Measurements from ENCODE around the gene TOPBP1. TPM values are rescaled to one million over a fixed set of nuclear protein-coding genes. Genes with fewer than 3 reads are reported as not detected.

TOPBP1 gene
- total and polyA plus RNA-seq, 2 experiments from 2014 or later: 15.8 to 42.2 TPM

DNA sequence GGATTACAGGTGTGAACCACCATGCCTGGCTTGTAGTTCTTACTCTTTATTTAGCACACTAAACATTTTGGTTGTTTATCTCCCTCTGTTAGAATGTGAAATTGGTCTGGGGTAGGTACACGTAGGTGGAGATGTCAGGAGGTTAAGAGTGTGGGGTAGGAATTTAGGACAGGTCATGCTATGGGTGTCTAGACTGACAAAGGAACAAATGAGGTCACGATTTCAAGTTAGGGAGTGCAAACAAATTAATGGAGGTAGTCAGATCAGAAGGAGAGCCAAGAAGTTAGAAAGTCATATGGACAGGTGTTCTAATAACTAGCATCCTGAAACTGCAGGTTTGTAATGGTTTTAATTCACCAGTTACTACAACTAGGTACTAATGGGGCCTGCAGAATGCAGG, 68.5 kb downstream of the TOPBP1 start:
- no peak overlapping the region for H3K4me2 ChIP-seq
- no peak overlapping the region for H2AFZ ChIP-seq
- H4K20me1 ChIP-seq (replicated peaks; ENCODE audit: insufficient read depth): peaks cover 8% of the 10 kb centered on the region
- H3K27ac ChIP-seq (ENCODE audit: low read depth): peak overlapping the region; percentile 71
- no peaks in the 10 kb centered on the region for H3K27me3 ChIP-seq (ENCODE audit: insufficient read depth)
- H3K4me1 ChIP-seq (ENCODE audit: insufficient read depth): no peaks in the 10 kb centered on the region
- no peaks in the 10 kb centered on the region for H3K9me2 ChIP-seq (ENCODE audit: insufficient read depth)
- Mint-ChIP-seq H3K27ac (no peak overlapping the region), H3K4me1 (no peaks in the 10 kb centered on the region), H3K36me3 (ENCODE audit: low read depth) (peaks cover 16% of the 10 kb centered on the region; the same call in 2 of the 3 replicates), H3K4me3 (no peak overlapping the region), H3K9me3 (no peaks in the 10 kb centered on the region), H3K27me3 (ENCODE audit: insufficient read depth, low read depth, poor library complexity) (peaks cover 4% of the 10 kb centered on the region)
- no peak overlapping the region for H3K4me3 ChIP-seq
- no peaks in the 10 kb centered on the region for H3K79me2 ChIP-seq (replicated peaks; ENCODE audit: insufficient read depth)
- H3K36me3 ChIP-seq (ENCODE audit: insufficient read depth): peaks cover 11% of the 10 kb centered on the region
- no peak for TF ChIP-seq EZH2phosphoT487 (IDR thresholded peaks at IDR 0.05; ENCODE audit: unreplicated experiment)
- TF ChIP-seq CREB1 (CRISPR knock-in tag; IDR thresholded peaks at IDR 0.05; ENCODE audit: low read depth): no peak
- no peak for TF ChIP-seq REST (IDR thresholded peaks at IDR 0.05; ENCODE audit: unreplicated experiment)
- no peak for TF ChIP-seq STAT1 (IDR thresholded peaks at IDR 0.05; ENCODE audit: unreplicated experiment)
- no peak for TF ChIP-seq JUNB (IDR thresholded peaks at IDR 0.05; ENCODE audit: unreplicated experiment)
- TF ChIP-seq EZH2 (IDR thresholded peaks at IDR 0.05; ENCODE audit: low read depth, unreplicated experiment): no peak
- TF ChIP-seq ZNF331 (CRISPR knock-in tag; IDR thresholded peaks at IDR 0.05; ENCODE audit: low read depth): no peak
- no peak for TF ChIP-seq NANOG (IDR thresholded peaks at IDR 0.05; ENCODE audit: borderline replicate concordance)
- ATAC-seq: no peak
- no peaks in the 10 kb centered on the region for H3F3A ChIP-seq (replicated peaks; ENCODE audit: low read depth)
- no peak for DNase-seq (ENCODE audit: low spot score)

- H3K27ac ChIP-seq (ENCODE audit: low read depth): peak overlapping the region; percentile 71
- Mint-ChIP-seq H3K27ac (no peak overlapping the region), H3K4me1 (no peaks in the 10 kb centered on the region), H3K36me3 (ENCODE audit: low read depth) (peaks cover 20% of the 10 kb centered on the region; the same call in 2 of the 3 replicates), H3K9me3 (no peaks in the 10 kb centered on the region), H3K27me3 (ENCODE audit: insufficient read depth, low read depth, poor library complexity) (peaks cover 3% of the 10 kb centered on the region), H3K4me3 (no peak overlapping the region)
- H3K4me3 ChIP-seq: no peak overlapping the region
- no peaks in the 10 kb centered on the region for H3K4me1 ChIP-seq (ENCODE audit: insufficient read depth)
- no peak for ATAC-seq
- H3K4me2 ChIP-seq: no peak overlapping the region
- no peaks in the 10 kb centered on the region for H3K27me3 ChIP-seq (ENCODE audit: insufficient read depth)
- H3K36me3 ChIP-seq (ENCODE audit: insufficient read depth): peaks cover 15% of the 10 kb centered on the region
- peaks cover 8% of the 10 kb centered on the region for H4K20me1 ChIP-seq (replicated peaks; ENCODE audit: insufficient read depth)
- DNase-seq (ENCODE audit: low spot score): no peak
- no peaks in the 10 kb centered on the region for H3K9me2 ChIP-seq (ENCODE audit: insufficient read depth)
- H2AFZ ChIP-seq: no peak overlapping the region
- H3K79me2 ChIP-seq (replicated peaks; ENCODE audit: insufficient read depth): no peaks in the 10 kb centered on the region
- H3F3A ChIP-seq (replicated peaks; ENCODE audit: low read depth): no peaks in the 10 kb centered on the region; the same call in 1 of the 2 replicates
- TF ChIP-seq POLR2AphosphoS5 (IDR thresholded peaks at IDR 0.05; ENCODE audit: low read depth) (no peak), CREB1 (CRISPR knock-in tag; IDR thresholded peaks at IDR 0.05; ENCODE audit: low read depth) (no peak), JUNB (IDR thresholded peaks at IDR 0.05; ENCODE audit: unreplicated experiment) (no peak), ZNF114 (CRISPR knock-in tag; IDR thresholded peaks at IDR 0.05) (no peak), NANOG (IDR thresholded peaks at IDR 0.05; ENCODE audit: borderline replicate concordance) (no peak), EZH2phosphoT487 (IDR thresholded peaks at IDR 0.05; ENCODE audit: unreplicated experiment) (no peak), ZNF462 (CRISPR knock-in tag; IDR thresholded peaks at IDR 0.05) (no peak)
Measured at GRCh38 chr3:133592843-133593242, 68.9 kb downstream of the TOPBP1 start.
